ENCODE results near the gene GGT6.

The GGT6 gene

DNA sequence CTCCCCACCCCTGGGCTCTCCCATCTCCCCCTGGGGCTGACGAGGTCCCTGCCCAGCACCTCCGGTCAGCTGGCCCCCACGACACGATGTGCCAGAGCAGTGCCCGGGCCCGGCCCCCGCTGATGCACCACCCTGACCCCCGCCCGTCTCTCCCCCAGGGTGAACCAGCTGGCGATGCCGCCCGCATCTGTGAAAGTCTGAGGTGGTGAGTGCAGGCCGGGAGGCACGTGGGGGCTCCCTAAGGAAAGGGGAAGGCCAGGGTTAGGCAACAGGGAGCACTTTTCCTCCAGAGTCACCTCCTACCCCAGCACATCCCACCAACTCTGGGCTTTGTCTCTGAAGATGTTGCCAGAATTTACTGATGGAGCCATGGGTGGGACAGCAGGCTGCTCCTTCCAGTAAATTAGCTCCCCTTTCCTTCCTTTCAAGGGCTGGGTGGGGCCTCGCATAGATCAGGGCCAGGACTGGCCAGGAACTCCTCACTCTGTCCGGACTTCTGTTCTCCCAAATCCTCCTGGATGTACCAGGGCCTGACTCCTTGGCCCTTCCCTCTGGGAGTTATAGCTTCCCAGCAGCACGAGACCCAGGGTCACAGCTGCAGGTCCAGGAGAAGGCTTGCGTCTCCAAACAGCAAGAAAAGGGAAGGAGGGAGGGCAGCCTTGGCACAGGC, 23.5 kb downstream of the GGT6 start:
- no peak for DNase-seq

- no peak for DNase-seq
These were observed 24.1 kb downstream of the GGT6 start for GRCh38 chr17:4536259-4536741.

- no peak for DNase-seq
These were observed 24.6 kb downstream of the GGT6 start for GRCh38 chr17:4535667-4536258.

- DNase-seq = no peak
These were observed 25.3 kb downstream of the GGT6 start for GRCh38 chr17:4534928-4535666.

DNA sequence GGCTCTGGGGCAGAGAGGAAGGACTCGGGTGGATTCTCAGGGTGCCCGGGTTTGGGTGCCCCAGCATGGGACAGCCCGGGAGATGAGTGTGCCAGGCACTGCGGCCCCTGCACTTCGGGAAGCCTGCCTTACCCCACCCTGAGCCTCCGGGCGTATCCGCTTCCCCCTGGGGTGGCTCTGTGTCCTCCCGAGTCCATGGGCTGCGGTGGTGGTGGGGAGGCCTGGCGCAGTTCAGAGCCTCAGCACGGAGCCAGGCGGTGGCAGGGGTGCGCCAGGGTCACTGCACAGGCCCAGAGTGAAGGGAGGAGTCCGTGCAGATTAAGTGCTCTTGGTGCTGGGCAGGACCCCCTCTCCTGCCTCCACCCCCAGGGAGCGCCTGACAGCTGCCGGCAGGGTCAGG, 25.9 kb downstream of the GGT6 start:
- DNase-seq = no peak

DNA sequence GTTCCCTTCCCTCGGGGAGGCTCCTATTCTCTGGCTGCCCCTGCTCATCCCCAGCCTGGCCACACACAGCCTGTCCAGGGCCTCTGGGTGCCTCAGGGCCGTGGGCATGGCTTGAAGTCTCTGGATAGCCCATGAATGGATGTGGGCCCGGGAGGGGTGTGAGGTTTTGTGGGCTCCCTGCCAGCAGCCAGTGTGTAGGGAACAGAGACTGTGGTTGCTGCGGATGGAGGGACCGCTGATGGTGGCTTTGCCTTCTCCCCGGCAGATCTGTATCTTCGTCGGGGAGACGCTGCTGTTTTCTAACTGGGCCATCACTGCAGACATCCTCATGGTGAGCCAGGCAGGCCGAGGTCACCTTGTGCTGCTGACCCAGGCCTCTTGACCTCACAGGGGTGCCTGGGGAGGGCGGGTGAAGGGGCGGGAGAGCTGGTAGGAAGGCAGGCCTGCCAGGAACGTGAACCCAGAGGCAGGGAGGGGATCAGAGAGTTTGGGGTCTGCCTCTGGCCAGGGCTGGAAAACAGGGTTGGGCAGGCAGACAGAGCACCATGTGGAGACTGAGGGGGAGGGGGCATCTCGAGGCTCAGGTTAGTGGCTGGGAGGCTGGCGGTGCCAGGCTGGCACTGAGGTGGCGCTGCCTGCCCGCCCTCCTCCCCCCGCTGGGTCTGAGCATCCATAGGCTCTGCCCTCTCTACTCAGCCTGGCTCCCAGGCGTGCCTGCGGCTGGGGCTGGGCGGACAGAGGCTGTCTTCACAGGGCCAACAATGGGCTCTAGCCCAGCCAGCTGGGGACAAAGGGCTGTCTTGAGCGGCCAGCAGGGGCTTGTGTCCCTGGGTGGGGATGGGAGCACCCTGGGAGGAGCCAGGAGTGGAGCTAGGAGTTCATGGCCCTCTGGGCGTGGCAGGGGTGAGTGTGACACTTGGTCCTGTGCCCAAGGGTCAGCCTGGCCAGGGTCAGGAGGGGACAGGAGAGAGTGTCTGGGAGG, 26.6 kb downstream of the GGT6 start:
- peak; percentile 14 for DNase-seq

DNA sequence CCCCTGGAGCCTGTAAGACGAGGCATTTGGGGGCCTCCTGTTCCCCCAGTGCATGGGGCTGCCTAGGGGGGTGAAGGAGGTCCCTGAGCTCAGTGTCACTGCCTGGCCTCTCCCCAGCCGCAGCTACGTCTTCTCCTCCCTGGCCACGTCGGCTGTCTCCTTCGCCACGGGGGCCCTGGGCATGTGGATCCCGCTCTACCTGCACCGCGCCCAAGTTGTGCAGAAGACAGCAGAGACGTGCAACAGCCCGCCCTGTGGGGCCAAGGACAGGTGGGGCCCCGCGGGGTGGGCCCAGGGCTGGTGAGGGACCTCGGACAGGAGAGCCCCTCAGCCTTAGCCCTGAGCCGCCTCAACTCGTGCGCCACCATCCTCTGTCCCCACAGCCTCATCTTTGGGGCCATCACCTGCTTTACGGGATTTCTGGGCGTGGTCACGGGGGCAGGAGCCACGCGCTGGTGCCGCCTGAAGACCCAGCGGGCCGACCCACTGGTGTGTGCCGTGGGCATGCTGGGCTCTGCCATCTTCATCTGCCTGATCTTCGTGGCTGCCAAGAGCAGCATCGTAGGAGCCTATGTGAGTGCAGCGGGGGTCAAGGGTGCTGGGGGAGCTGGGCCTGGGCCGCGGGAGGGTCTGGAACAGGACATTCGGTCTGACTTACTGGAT, 27.4 kb downstream of the GGT6 start:
- DNase-seq = no peak

DNA sequence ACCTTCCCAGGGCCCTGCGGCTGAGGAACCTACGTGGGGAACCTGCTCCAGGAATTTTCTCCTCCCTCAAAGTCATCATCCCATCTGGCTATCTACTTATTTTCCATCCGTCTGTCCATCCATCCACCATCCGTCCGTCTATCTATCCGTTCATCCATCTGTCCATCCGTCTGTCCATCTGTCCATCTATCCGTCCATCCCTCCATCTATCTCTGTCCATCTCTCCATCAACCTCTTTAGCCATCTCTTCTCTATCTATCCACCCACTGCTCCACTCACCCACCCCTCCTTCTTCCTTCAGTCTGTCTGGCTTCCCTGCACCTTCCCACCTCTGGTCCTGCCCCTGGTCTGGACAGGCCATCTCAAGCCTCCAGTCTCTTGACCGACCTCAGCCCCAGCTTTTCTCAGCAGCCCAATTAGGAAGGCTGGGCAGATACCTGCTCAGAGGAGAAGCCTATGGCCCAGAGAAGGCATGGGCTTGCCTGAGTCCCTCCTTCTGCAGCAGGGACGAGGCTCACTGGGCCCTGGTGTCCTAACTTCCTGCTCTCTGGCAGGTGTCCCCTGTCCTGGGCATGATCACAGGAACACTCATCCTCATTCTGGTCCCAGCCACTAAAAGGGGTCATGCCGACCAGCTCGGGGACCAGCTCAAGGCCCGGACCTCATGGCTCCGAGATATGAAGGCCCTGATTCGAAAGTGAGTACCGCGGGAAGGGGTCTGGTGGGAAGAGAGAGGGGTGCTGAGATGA, 28.2 kb downstream of the GGT6 start:
- no peak for DNase-seq

GRCh38 chr17:4530799-4531730, 29.3 kb downstream of the GGT6 start:
- no peak for DNase-seq

DNA sequence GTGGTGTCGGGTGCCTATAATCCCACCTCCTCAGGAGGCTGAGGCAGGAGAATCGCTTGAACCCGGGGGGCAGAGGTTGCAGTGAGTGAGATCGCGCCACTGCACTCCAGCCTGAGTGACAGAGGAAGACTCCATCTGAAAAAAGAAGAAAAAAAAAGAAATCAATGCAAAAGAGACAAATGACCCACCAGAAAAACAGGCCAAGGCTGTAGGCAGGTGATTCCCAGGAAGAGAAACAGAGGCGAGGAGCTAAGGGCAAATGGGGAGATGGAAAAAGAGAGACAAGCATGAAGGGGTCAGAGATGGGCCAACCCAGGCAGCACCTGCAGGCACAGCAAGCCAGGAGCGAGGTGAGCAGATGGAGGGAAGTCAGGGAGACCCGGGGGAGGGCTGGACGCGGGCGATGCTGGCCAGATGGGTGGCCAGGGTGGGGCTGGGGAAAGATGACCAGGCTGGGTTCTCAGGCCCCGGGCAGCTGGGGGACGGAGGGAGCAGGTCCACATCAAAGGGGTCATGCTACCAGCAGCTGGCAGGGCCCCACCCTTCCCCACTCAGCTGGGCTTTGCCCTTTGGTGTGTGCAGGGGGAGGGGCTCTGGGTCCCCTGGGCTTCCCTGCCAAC, 30.7 kb downstream of the GGT6 start:
- DNase-seq = no peak

DNA sequence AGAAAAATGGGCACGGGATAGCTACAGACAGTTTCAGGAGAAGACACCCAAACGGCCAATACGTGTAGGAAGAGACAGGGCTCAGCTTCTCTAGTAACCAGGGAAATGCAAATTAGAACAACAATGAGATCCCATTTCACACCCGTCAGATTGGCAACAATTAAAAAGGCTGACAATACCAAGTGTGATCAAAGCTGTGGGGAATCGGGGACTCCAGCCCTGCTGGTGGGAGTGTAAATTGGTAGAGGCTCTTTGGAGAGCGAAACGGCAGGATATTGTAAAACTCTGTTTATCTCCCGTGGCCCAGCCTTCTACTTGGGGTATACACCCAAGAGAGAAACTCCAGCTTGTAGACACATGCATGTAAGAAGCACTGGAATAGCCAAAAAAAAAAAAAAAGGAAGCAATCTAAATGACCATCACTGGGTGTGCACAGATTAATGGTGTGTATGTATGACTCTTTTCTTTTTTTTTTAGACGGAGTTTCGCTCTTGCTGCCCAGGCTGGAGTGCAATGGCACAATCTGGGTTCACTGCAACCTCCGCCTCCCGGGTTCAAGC, 32.7 kb downstream of the GGT6 start:
- DNase-seq = no peak

- DNase-seq = no peak
These were observed 33.2 kb downstream of the GGT6 start for GRCh38 chr17:4527134-4527533.

DNA sequence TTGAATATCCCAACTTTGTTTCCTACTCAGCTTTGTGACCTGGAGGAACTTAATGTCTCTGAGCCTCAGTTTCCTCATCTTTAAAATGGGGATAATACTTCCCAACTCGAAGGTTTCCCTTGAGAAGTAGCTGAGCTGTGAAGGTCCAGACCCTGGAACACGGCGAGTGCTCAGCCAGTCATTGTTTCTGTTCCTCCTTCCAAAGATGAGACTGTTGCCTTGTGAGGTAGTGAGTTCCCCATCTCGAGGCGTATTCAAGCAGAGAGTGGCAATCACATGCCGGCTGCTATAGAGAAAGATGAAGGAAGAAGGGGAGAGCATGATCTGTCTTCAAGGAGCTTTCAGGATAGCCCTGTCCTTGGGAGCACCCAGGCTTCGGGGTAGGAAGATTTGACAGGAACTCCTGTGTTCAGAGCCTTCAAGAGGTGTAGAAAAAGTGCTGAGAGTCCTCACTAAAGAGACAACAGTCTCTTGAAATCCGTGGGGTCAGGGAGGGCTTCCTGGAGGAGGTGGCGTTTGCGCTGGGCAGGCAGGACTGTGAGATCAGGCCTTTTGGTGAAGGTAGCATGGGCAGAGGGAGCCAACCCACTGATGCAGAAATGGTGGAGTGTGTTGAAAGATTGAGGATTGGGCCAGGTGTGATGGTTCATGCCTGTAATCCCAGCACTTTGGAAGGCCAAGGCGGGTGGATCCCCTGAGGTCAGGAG, 34.5 kb downstream of the GGT6 start:
- no peak for DNase-seq

DNA sequence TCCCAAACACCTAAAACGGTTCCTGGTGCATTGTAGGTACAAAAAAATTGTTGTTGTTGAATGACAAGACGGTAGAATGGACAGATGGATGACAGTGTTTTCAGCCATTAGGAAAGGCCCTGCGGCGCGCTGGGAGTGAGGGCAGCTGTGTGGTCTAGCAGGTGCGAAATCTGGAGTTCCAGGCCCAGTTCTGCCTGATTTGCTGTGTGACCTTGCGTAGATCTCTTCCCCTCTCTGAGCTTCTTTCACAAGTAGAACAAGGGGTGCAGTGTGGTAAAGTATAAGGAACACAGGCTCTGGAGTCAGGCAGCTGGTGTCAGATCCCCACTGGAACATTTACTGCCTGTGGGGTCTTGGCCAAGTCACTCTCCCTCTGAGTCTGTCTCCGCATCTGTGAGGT, 36.4 kb downstream of the GGT6 start:
- DNase-seq = no peak

- no peak for DNase-seq
These were observed 37.7 kb downstream of the GGT6 start for GRCh38 chr17:4522661-4523060.

- no peak for DNase-seq
These were observed 39.3 kb downstream of the GGT6 start for GRCh38 chr17:4520894-4521600.

- no peak for DNase-seq
These were observed 40.1 kb downstream of the GGT6 start for GRCh38 chr17:4520060-4520893.
